ENCODE measurements around the gene MTERF1.
A peak's percentile ranks its signal among the peaks of the same experiment; 100 is the strongest.
"Not testable (repeated sequence)": the region's sequence is repeated elsewhere in the genome, so short reads cannot be mapped to it uniquely, and the experiment has no call there.

MTERF1 gene

GRCh38 chr7:91880413-91881241, at the start of gene MTERF1:
MTERF1 (minus strand) TSS chr7:91880702; CDS start chr7:91880083, 619 bp downstream.
- DNase-seq (ENCODE audit: low spot score): peak; percentile 99

- DNase-seq (ENCODE audit: low spot score): no peak
These were observed 49.0 kb upstream of the MTERF1 start for GRCh38 chr7:91929463-91929862.

GRCh38 chr7:91927912-91928311, 47.4 kb upstream of the MTERF1 start:
- DNase-seq (ENCODE audit: low spot score): no peak

GRCh38 chr7:91922857-91923256, 42.4 kb upstream of the MTERF1 start:
- no peak for DNase-seq (ENCODE audit: low spot score)

GRCh38 chr7:91918356-91918755, 37.9 kb upstream of the MTERF1 start:
- no peak for DNase-seq (ENCODE audit: low spot score)

- no peak for DNase-seq (ENCODE audit: low spot score)
These were observed 35.5 kb upstream of the MTERF1 start for GRCh38 chr7:91916051-91916440.

GRCh38 chr7:91915401-91916050, 35.0 kb upstream of the MTERF1 start:
- DNase-seq (ENCODE audit: low spot score): peak; percentile 24

GRCh38 chr7:91913612-91914011, 33.1 kb upstream of the MTERF1 start:
- DNase-seq (ENCODE audit: low spot score): no peak

- DNase-seq (ENCODE audit: low spot score): no peak
These were observed 32.0 kb upstream of the MTERF1 start for GRCh38 chr7:91912494-91912893.

GRCh38 chr7:91911121-91911520, 30.6 kb upstream of the MTERF1 start:
- DNase-seq (ENCODE audit: low spot score): no peak

GRCh38 chr7:91910171-91910570, 29.7 kb upstream of the MTERF1 start:
- DNase-seq (ENCODE audit: low spot score): no peak

GRCh38 chr7:91899563-91899962, 19.1 kb upstream of the MTERF1 start:
- DNase-seq (ENCODE audit: low spot score): no peak

GRCh38 chr7:91898240-91898992, 17.9 kb upstream of the MTERF1 start:
- DNase-seq (ENCODE audit: low spot score): no peak

- DNase-seq (ENCODE audit: low spot score): no peak
These were observed 14.4 kb upstream of the MTERF1 start for GRCh38 chr7:91894781-91895480.

GRCh38 chr7:91893699-91894098, 13.2 kb upstream of the MTERF1 start:
- DNase-seq (ENCODE audit: low spot score): not testable (repeated sequence)

- DNase-seq (ENCODE audit: low spot score): peak; percentile 63
These were observed 12.4 kb upstream of the MTERF1 start for GRCh38 chr7:91892821-91893340.

GRCh38 chr7:91892099-91892705, 11.7 kb upstream of the MTERF1 start:
- no peak for DNase-seq (ENCODE audit: low spot score)

GRCh38 chr7:91888271-91889175, 8.0 kb upstream of the MTERF1 start:
- DNase-seq (ENCODE audit: low spot score): not testable (repeated sequence)

GRCh38 chr7:91887336-91888213, 7.1 kb upstream of the MTERF1 start:
- DNase-seq (ENCODE audit: low spot score): not testable (repeated sequence)

Measured in LoVo (cell line).